Heart right ventricle (tissue), 16 donors: Measurements from ENCODE around the gene LBHD2. TPM values are rescaled to one million over a fixed set of nuclear protein-coding genes. Genes with fewer than 3 reads are reported as not detected.

Source experiments
- ATAC-seq, 8 donors: fragments of 200-7000 bp; cut with Tn5 transposase; one replicate each; pipeline ENCODE4 v1.9.1; 2020; ENCODE audit warnings: mild to moderate bottlenecking in 8 of 8, moderate library complexity in 8 of 8, moderate number of reproducible peaks in 1 of 8
- DNase-seq, 2 donors: peaks; one replicate each; pipeline ENCODE4 v3.0.0-alpha.2; 2020
- H3K27ac ChIP-seq, 10 donors: fragments of 200-600 bp; sonication (generic) in 2 of 10; one replicate each; pipeline versions ENCODE4 v1.5.0 to v1.8.0; 2020 to 2022; ENCODE audit warnings: mild to moderate bottlenecking in 3 of 10
- H3K27me3 ChIP-seq, 7 donors: fragments of 200-600 bp; one replicate each; pipeline ENCODE4 v1.8.0; 2021 to 2022; ENCODE audit warnings: mild to moderate bottlenecking in 2 of 7
- H3K36me3 ChIP-seq, 9 donors: fragments of 200-600 bp; sonication (generic) in 1 of 9; one replicate each; pipeline versions ENCODE4 v1.5.0 to v1.8.0; 2020 to 2022; ENCODE audit warnings: mild to moderate bottlenecking in 2 of 9
- H3K4me1 ChIP-seq, 9 donors: fragments of 200-600 bp; sonication (generic) in 1 of 9; one replicate each; pipeline versions ENCODE4 v1.5.0 to v1.8.0; 2020 to 2022; ENCODE audit warnings: mild to moderate bottlenecking in 4 of 9
- H3K4me3 ChIP-seq, 10 donors: fragments of 200-600 bp; sonication (generic) in 2 of 10; one replicate each; pipeline versions ENCODE4 v1.5.0 to v1.8.0; 2020 to 2022; ENCODE audit warnings: mild to moderate bottlenecking in 7 of 10, moderate library complexity in 2 of 10
- H3K9me3 ChIP-seq, 11 donors: fragments of 200-600 bp in 10 of 11; sonication (generic) in 2 of 11; one replicate each; pipeline versions ENCODE4 v1.5.0 to v1.8.0; 2013 to 2022; ENCODE audit warnings: mild to moderate bottlenecking in 2 of 11, control low read depth in 1 of 11, moderate library complexity in 1 of 11
- CTCF ChIP-seq, 9 donors: fragments of 200-600 bp; sonication (generic) in 2 of 9; IDR thresholded peaks; one replicate each; pipeline versions ENCODE4 v1.5.0 to v1.8.0; 2021 to 2022; ENCODE audit warnings: antibody characterized with exemption in 9 of 9, mild to moderate bottlenecking in 5 of 9, moderate library complexity in 1 of 9
- WGBS, 2 donors: extraction: QIAGEN DNeasy Blood & Tissue Kit; methylation state at CpG; one replicate each; pipeline ENCODE4 v1.1.7; 2013; ENCODE audit warnings: inconsistent platforms in 1 of 2; 5-methylcytosine and 5-hydroxymethylcytosine counted together
- intact Hi-C, 10 donors: fragments of 100-400 bp; cut with DNase I; formaldehyde crosslinking; loops; one replicate each; pipeline versions ENCODE4 v1.11.1 to v1.14.2; 2022
- polyA plus RNA-seq, 2 donors: library from polyadenylated mRNA; stranded (reverse); fragments of 200-250 nt; gene quantifications; one replicate each; pipeline ENCODE4 v1.2.3, GENCODE V29; 2013
- total RNA-seq, 10 donors: library from RNA; stranded (reverse); fragmentation: NEBNext Ultra II Directional in 3 of 10; extraction: Animal tissue kit (Norgen Biotek cat#: 25700) in 3 of 10; gene quantifications; one replicate each; pipeline versions ENCODE4 v1.2.1 to v1.2.4, GENCODE V29; 2021 to 2023
- donor health status: Arrhythmogenic right ventricular cardiomyopathy.
- donor health status: ischemic (EF 13 %, LVEDD 7.1; RV severe dilation, severe dysfunction).
- donor health status: healthy with polysubstance abuse.
- donor health status: DM: no; HTN: yes; CAD: no.
- donor health status: DM: no; HTN: no; CAD: no.
- donor health status: ischemic (EF 25% LVEDD 6.9; RV normal size, moderate dysfunction).
- donor health status: ischemic (EF 25% LVEDD 5.7; RV mildly dilated, moderate dysfunction).
- donor health status: healthy.
- donor health status: DM: yes; HTN: yes; CAD: no.
- donor health status: Ischemic cardiomyopathy.
- donor health status: ischemic (EF 35%, LVEDD 5.7; RV mildly dilated, moderate dysfunction).
- donor health status: nonischemic (EF 11% LVEDD 7.7; RV severe dilation, severe dysfunction).
- donor health status: DM: yes; HTN: yes; CAD: no.
- donor health status: PGD.
- donor health status: ischemic (EF 29% LVEDD 5.4; RV normal size, mild dysfunction).
- donor health status: nonischemic (EF 23%, LVEDD 6.1; RV moderate dilation, normal function).

Gene LBHD2
- total and polyA plus RNA-seq, 12 donors: 0.19 TPM; not detected in 11

GRCh38 chr14:103064978-103065377, 19.0 kb upstream of the LBHD2 start:
- Histone ChIP-seq H3K27me3 (no peaks in the 10 kb centered on the region), H3K27ac (no peak overlapping the region), H3K9me3 (no peaks in the 10 kb centered on the region), H3K36me3 (no peaks in the 10 kb centered on the region), H3K4me1 (peaks cover 0 to 24% (median 15%) of the 10 kb centered on the region in 9 donors), H3K4me3 (no peak overlapping the region)
- WGBS, 2 donors: 92 to 94% methylated on average over 12 of the region's 12 CpGs
- DNase-seq (no peak), ATAC-seq (no peak)
- TF ChIP-seq CTCF (IDR thresholded peaks at IDR 0.05): no peak
- intact Hi-C loops: no loop called here

DNA sequence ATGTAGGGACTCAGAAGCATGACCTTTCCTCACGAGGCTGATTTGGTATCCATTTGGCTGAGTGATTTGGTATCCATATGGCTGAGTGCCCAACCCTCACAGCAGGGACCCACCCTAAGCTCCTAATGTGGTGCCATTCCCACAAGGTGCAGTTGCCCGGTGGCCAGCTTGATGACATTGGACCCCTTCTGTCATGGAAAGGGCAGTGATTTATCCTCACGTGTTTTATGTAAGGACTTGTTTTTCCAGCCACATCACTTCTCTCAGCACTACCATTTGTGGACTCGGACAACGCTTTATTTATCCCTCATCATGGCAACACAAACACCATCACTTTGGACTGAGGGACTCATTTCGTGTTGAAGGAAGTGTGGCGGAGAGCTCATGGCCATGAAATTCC, 18.1 kb upstream of the LBHD2 start:
- intact Hi-C loops: no loop called here
- Histone ChIP-seq H3K4me1 (peaks cover 0 to 24% (median 13%) of the 10 kb centered on the region in 9 donors), H3K27ac (peak overlapping the region in 5 of 10 donors; percentile 19 to 39 (median 36)), H3K4me3 (no peak overlapping the region), H3K9me3 (no peaks in the 10 kb centered on the region), H3K27me3 (no peaks in the 10 kb centered on the region), H3K36me3 (no peaks in the 10 kb centered on the region)
- WGBS, 2 donors: 65 to 79% methylated on average over 7 of the region's 7 CpGs
- DNase-seq (no peak), ATAC-seq (no peak)
- no peak for TF ChIP-seq CTCF (IDR thresholded peaks at IDR 0.05)

DNA sequence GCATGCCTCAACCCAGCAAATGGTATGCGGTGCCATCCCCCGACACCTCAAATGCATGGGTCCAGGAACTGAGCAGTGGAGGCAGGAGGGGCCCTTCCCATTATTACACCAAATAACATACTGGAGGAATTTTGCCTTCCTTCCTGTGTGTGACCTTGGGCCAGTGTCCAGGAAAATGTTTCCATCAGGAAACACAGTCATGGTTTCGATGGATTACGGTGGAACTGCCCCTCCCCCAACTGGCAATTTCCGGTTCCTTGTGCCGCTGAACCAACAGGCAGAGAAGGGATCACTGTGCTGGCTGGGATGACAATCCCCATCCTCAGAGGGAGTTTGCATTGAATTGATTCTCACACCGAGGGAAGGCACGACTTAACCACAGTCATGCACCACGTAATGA, 17.6 kb upstream of the LBHD2 start:
- no peaks in the 10 kb centered on the region for H3K9me3 ChIP-seq
- H3K27ac ChIP-seq: peak overlapping the region in 5 of 10 donors; percentile 25 to 44 (median 36)
- intact Hi-C loops: no loop called here
- 57 to 62% methylated on average over 9 of the region's 9 CpGs for WGBS, 2 donors
- H3K27me3 ChIP-seq: no peaks in the 10 kb centered on the region
- no peak overlapping the region for H3K4me3 ChIP-seq
- DNase-seq: peak in 1 of 2 donors; percentile 78
- TF ChIP-seq CTCF (IDR thresholded peaks at IDR 0.05): no peak
- peak; percentile 27 to 86 (median 64) for ATAC-seq
- H3K36me3 ChIP-seq: no peaks in the 10 kb centered on the region
- peaks cover 3 to 28% (median 14%) of the 10 kb centered on the region in 9 donors for H3K4me1 ChIP-seq

DNA sequence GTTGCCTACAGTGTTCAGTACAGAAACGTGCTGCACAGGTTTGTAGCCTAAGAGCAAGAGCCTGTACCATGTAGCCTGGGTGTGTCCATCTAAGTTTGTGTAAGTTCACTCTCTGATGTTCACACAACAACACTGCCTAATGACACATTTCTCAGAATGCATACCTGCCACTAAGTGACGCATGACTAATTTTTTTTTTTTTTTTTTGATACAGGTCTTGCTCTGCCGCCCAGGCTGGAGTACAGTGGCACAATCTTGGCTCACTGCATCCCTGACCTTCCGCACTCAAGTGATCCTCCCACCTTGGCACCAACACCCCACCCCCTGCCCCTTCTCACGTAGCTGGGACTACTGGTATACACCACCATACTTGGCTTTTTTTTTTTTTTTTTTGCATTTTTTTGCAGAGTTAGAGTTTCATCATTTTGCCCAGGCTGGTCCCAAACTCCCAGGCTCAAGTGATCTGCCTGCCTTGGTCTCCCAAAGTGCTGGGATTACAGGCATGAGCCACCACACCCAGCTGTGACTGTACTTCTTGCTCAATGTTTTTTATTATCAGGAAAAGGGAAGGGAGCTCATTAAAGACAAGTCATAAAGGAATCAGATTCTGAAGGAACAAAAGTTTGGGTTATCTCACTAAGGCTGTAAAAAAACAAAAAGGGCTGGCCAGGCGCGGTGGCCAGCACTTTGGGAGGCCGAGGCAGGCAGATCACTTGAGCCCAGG, 16.6 kb upstream of the LBHD2 start:
- Histone ChIP-seq H3K4me3 (no peak overlapping the region), H3K27me3 (no peaks in the 10 kb centered on the region), H3K9me3 (no peaks in the 10 kb centered on the region), H3K36me3 (no peaks in the 10 kb centered on the region), H3K4me1 (peaks cover 3 to 36% (median 19%) of the 10 kb centered on the region in 9 donors), H3K27ac (peak overlapping the region in 6 of 10 donors; percentile 9 to 74 (median 41))
- no peak for TF ChIP-seq CTCF (IDR thresholded peaks at IDR 0.05)
- ATAC-seq: peak in 2 of 8 donors; percentile 32 to 66
- DNase-seq: no peak
- intact Hi-C loops: no loop called here
- WGBS, 2 donors: 78 to 89% methylated on average over 8 of the region's 8 CpGs
